AG08396 (cell line): ENCODE data around the gene GFM1.
A peak's percentile ranks its signal among the peaks of the same experiment; 100 is the strongest.
"Not testable (repeated sequence)": the region's sequence is repeated elsewhere in the genome, so short reads cannot be mapped to it uniquely, and the experiment has no call there.

Experiments
- DNase-seq: peaks from one replicate; pipeline ENCODE4 v3.0.0; 2012; ENCODE audit warnings: low spot score, mixed read lengths

Gene GFM1

GRCh38 chr3:158678687-158679086, 34.4 kb downstream of the GFM1 start:
- no peak for DNase-seq

- DNase-seq, result no peak
Measured at GRCh38 chr3:158679547-158680000, 35.2 kb downstream of the GFM1 start.

GRCh38 chr3:158680861-158681260, 36.5 kb downstream of the GFM1 start:
- no peak for DNase-seq

- peak; percentile 24 for DNase-seq
Measured at GRCh38 chr3:158683230-158683962, 39.1 kb downstream of the GFM1 start.

GRCh38 chr3:158685159-158685558, 40.8 kb downstream of the GFM1 start:
- no peak for DNase-seq

- not testable (repeated sequence) for DNase-seq
Measured at GRCh38 chr3:158693866-158694456, 49.6 kb downstream of the GFM1 start.

- DNase-seq, result no peak
Measured at GRCh38 chr3:158696618-158697017, 52.3 kb downstream of the GFM1 start.

GRCh38 chr3:158700559-158700958, 56.2 kb downstream of the GFM1 start:
- no peak for DNase-seq

GRCh38 chr3:158701420-158702065, 57.2 kb downstream of the GFM1 start:
- no peak for DNase-seq

GRCh38 chr3:158702815-158703481, 58.6 kb downstream of the GFM1 start:
- peak; percentile 43 for DNase-seq

GRCh38 chr3:158703566-158703965, 59.2 kb downstream of the GFM1 start:
- DNase-seq, result no peak

GRCh38 chr3:158709666-158710083, 65.3 kb downstream of the GFM1 start:
- peak; percentile 77 for DNase-seq

- DNase-seq, result no peak
Measured at GRCh38 chr3:158710601-158711000, 66.3 kb downstream of the GFM1 start.

GRCh38 chr3:158711886-158712285, 67.6 kb downstream of the GFM1 start:
- peak; percentile 51 for DNase-seq

GRCh38 chr3:158712443-158712842, 68.1 kb downstream of the GFM1 start:
- no peak for DNase-seq

- no peak for DNase-seq
Measured at GRCh38 chr3:158713094-158713499, 68.8 kb downstream of the GFM1 start.

GRCh38 chr3:158717576-158717975, 73.2 kb downstream of the GFM1 start:
- DNase-seq, result no peak

GRCh38 chr3:158718490-158719170, 74.3 kb downstream of the GFM1 start:
- no peak for DNase-seq

- no peak for DNase-seq
Measured at GRCh38 chr3:158722108-158722507, 77.8 kb downstream of the GFM1 start.

GRCh38 chr3:158723991-158724390, 79.7 kb downstream of the GFM1 start:
- DNase-seq, result no peak

- DNase-seq, result peak; percentile 90
Measured at GRCh38 chr3:158725348-158726011, 81.2 kb downstream of the GFM1 start.
